ENCODE measurements around the gene SPATA24.

- TF ChIP-seq CTCF (IDR thresholded peaks at IDR 0.05; ENCODE audit: low read length) (no peak), EZH2 (IDR thresholded peaks at IDR 0.05; ENCODE audit: borderline replicate concordance, low read length) (no peak)
These were observed 19.8 kb downstream of the SPATA24 start for GRCh38 chr5:139383993-139384590.
